ENCODE data around the gene POLR3E. TPM values are rescaled to one million over a fixed set of nuclear protein-coding genes. Genes with fewer than 3 reads are reported as not detected.

The POLR3E gene
- total RNA-seq, 1 experiment from 2014 or later: 65.0 TPM

DNA sequence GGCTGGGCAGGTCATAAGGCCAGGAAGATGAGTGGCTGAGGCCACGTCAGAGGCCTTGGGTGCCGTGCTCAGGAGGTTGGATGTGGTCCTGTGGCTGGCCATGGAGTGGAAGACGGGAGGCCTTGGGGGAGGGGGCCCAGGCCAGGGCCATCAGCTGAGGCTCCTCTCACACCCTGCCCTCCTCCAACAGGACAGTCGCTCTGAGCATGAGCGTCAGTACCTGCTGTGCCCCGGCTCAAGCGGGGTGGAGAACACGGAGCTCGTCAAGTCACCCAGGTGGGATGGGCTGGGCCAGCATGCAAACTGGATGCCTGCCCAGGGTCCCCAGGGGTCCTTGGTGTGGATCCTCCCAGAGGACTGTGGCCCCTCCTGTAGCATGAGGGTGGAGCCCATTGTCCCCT lies 19.2 kb downstream of the POLR3E start:
- Histone ChIP-seq H3K4me2 (ENCODE audit: low read length) (no peak overlapping the region), H3K27ac (ENCODE audit: low read depth, low read length) (no peak overlapping the region), H3K9ac (ENCODE audit: low read length) (no peak overlapping the region), H3K9me3 (ENCODE audit: control insufficient read depth in 1 of 2, insufficient read depth in 1 of 2, low read depth in 1 of 2, low read length in 2 of 2) (no peaks in the 10 kb centered on the region), H3K4me3 (replicated peaks in 1 of 2; ENCODE audit: low read depth in 1 of 2, low read length in 2 of 2) (no peak overlapping the region), H3K27me3 (ENCODE audit: insufficient read depth, low read length) (no peaks in the 10 kb centered on the region), H3K79me2 (ENCODE audit: insufficient read depth, low read length) (peaks cover under 1% of the 10 kb centered on the region; the same call in 1 of the 2 replicates), H4K20me1 (ENCODE audit: insufficient read depth) (no peaks in the 10 kb centered on the region), H3K36me3 (ENCODE audit: control insufficient read depth in 1 of 2, insufficient read depth in 2 of 2, low read length in 2 of 2) (peaks cover 26 to 33% of the 10 kb centered on the region in 2 experiments), H3K4me1 (ENCODE audit: control insufficient read depth in 1 of 2, insufficient read depth in 2 of 2, low read length in 2 of 2) (no peaks in the 10 kb centered on the region), H3K9me2 (ENCODE audit: insufficient read depth) (no peaks in the 10 kb centered on the region), H2AFZ (ENCODE audit: low read depth, low read length, poor library complexity, severe bottlenecking) (no peak overlapping the region)
- intact Hi-C loops (cut with micrococcal nuclease): no loop called here
- ChIA-PET POLR2A (no interaction called here), RAD21 (ENCODE audit: low non-redundant PET in 1 of 2, low total read pairs in 2 of 2, uncharacterized antibody in 2 of 2, unreplicated experiment in 2 of 2) (no interaction called here), CTCF (no interaction called here)
- no peak for ATAC-seq
- BruUV-seq (replicated peaks): no TSS peak
- TF ChIP-seq EGR1 (IDR thresholded peaks at IDR 0.05; ENCODE audit: low read depth) (no peak), SIN3A (IDR thresholded peaks at IDR 0.05; ENCODE audit: low read depth) (no peak), ELF1 (IDR thresholded peaks at IDR 0.05; ENCODE audit: borderline replicate concordance, low read depth) (no peak), ZNF274 (IDR thresholded peaks at IDR 0.05; ENCODE audit: low read depth, low read length) (no peak), RAD21 (IDR thresholded peaks at IDR 0.05; ENCODE audit: low read depth) (no peak), POLR2AphosphoS5 (IDR thresholded peaks at IDR 0.05; ENCODE audit: low read depth, low read length) (no peak), SP1 (IDR thresholded peaks at IDR 0.05; ENCODE audit: low read depth) (no peak), FOSL1 (IDR thresholded peaks at IDR 0.05; ENCODE audit: low read depth) (no peak)
- TF ChIP-seq, protein P1, sequence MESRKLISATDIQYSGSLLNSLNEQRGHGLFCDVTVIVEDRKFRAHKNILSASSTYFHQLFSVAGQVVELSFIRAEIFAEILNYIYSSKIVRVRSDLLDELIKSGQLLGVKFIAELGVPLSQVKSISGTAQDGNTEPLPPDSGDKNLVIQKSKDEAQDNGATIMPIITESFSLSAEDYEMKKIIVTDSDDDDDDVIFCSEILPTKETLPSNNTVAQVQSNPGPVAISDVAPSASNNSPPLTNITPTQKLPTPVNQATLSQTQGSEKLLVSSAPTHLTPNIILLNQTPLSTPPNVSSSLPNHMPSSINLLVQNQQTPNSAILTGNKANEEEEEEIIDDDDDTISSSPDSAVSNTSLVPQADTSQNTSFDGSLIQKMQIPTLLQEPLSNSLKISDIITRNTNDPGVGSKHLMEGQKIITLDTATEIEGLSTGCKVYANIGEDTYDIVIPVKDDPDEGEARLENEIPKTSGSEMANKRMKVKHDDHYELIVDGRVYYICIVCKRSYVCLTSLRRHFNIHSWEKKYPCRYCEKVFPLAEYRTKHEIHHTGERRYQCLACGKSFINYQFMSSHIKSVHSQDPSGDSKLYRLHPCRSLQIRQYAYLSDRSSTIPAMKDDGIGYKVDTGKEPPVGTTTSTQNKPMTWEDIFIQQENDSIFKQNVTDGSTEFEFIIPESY (IDR thresholded peaks at IDR 0.05; ENCODE audit: extremely low read depth, insufficient replicate concordance, low read length): no peak
- DNase-seq (ENCODE audit: low read depth, low spot score): no peak
